CD14-positive monocyte (primary cell): ENCODE data around the gene KIFC3. TPM values are rescaled to one million over a fixed set of nuclear protein-coding genes. Genes with fewer than 3 reads are reported as not detected.
"Not testable (repeated sequence)": the region's sequence is repeated elsewhere in the genome, so short reads cannot be mapped to it uniquely, and the experiment has no call there.

Source experiments
- DNase-seq, 3 donors: peaks; one replicate each; pipeline ENCODE4 v3.0.0-alpha.2; 2011 to 2022
- H2AFZ ChIP-seq: 2 replicates; pipeline ENCODE4 v1.6.0; 2012; ENCODE audit warnings: mild to moderate bottlenecking, low read depth, low read length, inconsistent platforms; ENCODE audit not compliant: insufficient read depth, poor library complexity, severe bottlenecking
- H3K27ac ChIP-seq, 2 donors: 1 replicate in 1 of 2; 2 replicates in 1 of 2; pipeline ENCODE4 v1.5.1; 2012 to 2013; ENCODE audit warnings: low read length in 2 of 2, control low read depth in 1 of 2, inconsistent platforms in 1 of 2, low read depth in 1 of 2, mild to moderate bottlenecking in 1 of 2
- H3K27me3 ChIP-seq, 2 donors: one replicate each; pipeline versions ENCODE4 v1.6.0 to v1.6.1; 2011 to 2013; ENCODE audit warnings: low read length in 2 of 2; ENCODE audit not compliant: control insufficient read depth in 2 of 2, insufficient read depth in 2 of 2
- H3K36me3 ChIP-seq, 2 donors: replicated peaks in 1 of 2; 1 replicate in 1 of 2; 2 replicates in 1 of 2; pipeline versions ENCODE4 v1.5.1 to v1.6.1; 2012 to 2013; ENCODE audit warnings: low read length in 2 of 2, control low read depth in 1 of 2, inconsistent platforms in 1 of 2, mild to moderate bottlenecking in 1 of 2; ENCODE audit not compliant: insufficient read depth in 2 of 2, control insufficient read depth in 1 of 2
- H3K4me1 ChIP-seq, 2 donors: 1 replicate in 1 of 2; 2 replicates in 1 of 2; pipeline versions ENCODE4 v1.5.1 to v1.6.1; 2012 to 2013; ENCODE audit warnings: low read length in 2 of 2, control low read depth in 1 of 2, inconsistent platforms in 1 of 2, mild to moderate bottlenecking in 1 of 2, moderate library complexity in 1 of 2; ENCODE audit not compliant: insufficient read depth in 2 of 2, control insufficient read depth in 1 of 2
- H3K4me2 ChIP-seq: replicated peaks from 2 replicates; pipeline ENCODE3; 2012; ENCODE audit warnings: low read length, moderate library complexity, mild to moderate bottlenecking; ENCODE audit not compliant: poor library complexity, severe bottlenecking; ENCODE audit errors: extremely low read depth
- H3K4me3 ChIP-seq, 3 experiments: fragments of 200-600 bp in 1 of 3; sonication (generic) in 1 of 3; replicated peaks in 1 of 3; 1 replicate in 2 of 3; 2 replicates in 1 of 3; pipeline ENCODE4 v1.5.1; 2011 to 2013; ENCODE audit warnings: low read length in 3 of 3, mild to moderate bottlenecking in 3 of 3, control low read depth in 2 of 3, low read depth in 2 of 3, inconsistent platforms in 1 of 3, moderate library complexity in 1 of 3
- H3K79me2 ChIP-seq: 2 replicates; pipeline ENCODE4 v1.6.0; 2012; ENCODE audit warnings: mild to moderate bottlenecking, control low read depth, inconsistent platforms, low read length, moderate library complexity; ENCODE audit not compliant: insufficient read depth
- H3K9ac ChIP-seq: 2 replicates; pipeline ENCODE4 v1.6.0; 2017; ENCODE audit warnings: low read length, mild to moderate bottlenecking; ENCODE audit not compliant: insufficient read depth, poor library complexity, severe bottlenecking
- H3K9me3 ChIP-seq, 2 donors: replicated peaks in 1 of 2; 1 replicate in 1 of 2; 2 replicates in 1 of 2; pipeline versions ENCODE4 v1.5.1 to v1.6.1; 2012 to 2013; ENCODE audit warnings: low read length in 2 of 2, control low read depth in 1 of 2; ENCODE audit not compliant: control insufficient read depth in 1 of 2, insufficient read depth in 1 of 2
- H4K20me1 ChIP-seq: 2 replicates; pipeline ENCODE4 v1.6.0; 2012; ENCODE audit warnings: mild to moderate bottlenecking, low read length, control low read depth, moderate library complexity; ENCODE audit not compliant: insufficient read depth
- H3K27ac Mint-ChIP-seq, 7 donors: one replicate each; pipeline ENCODE4 v1.8.0; 2020; ENCODE audit warnings: mild to moderate bottlenecking in 7 of 7, mixed read lengths in 7 of 7, moderate library complexity in 6 of 7, inconsistent platforms in 2 of 7
- H3K27me3 Mint-ChIP-seq, 3 donors: one replicate each; pipeline ENCODE4 v1.8.0; 2021 to 2022; ENCODE audit warnings: low read depth in 3 of 3, mild to moderate bottlenecking in 3 of 3, mixed read lengths in 3 of 3, moderate library complexity in 3 of 3, inconsistent platforms in 1 of 3
- H3K36me3 Mint-ChIP-seq, 2 donors: one replicate each; pipeline ENCODE4 v1.8.0; 2020; ENCODE audit warnings: mixed read lengths in 2 of 2, inconsistent platforms in 1 of 2, mild to moderate bottlenecking in 1 of 2
- H3K4me1 Mint-ChIP-seq: one replicate; pipeline ENCODE4 v1.8.0; 2020; ENCODE audit warnings: mild to moderate bottlenecking, mixed read lengths
- H3K4me3 Mint-ChIP-seq, 2 donors: one replicate each; pipeline ENCODE4 v1.8.0; 2020; ENCODE audit warnings: mild to moderate bottlenecking in 2 of 2, mixed read lengths in 2 of 2, moderate library complexity in 1 of 2
- H3K9me3 Mint-ChIP-seq, 7 donors: one replicate each; pipeline ENCODE4 v1.8.0; 2020 to 2022; ENCODE audit warnings: mixed read lengths in 7 of 7, mild to moderate bottlenecking in 6 of 7, moderate library complexity in 6 of 7, inconsistent platforms in 2 of 7
- CTCF ChIP-seq: fragments of 200-600 bp; IDR thresholded peaks from one replicate; pipeline ENCODE4 v1.8.0; 2022; ENCODE audit warnings: antibody characterized with exemption, mild to moderate bottlenecking
- WGBS: methylation state at CpG from one replicate; pipeline ENCODE4 v1.1.5; 2013; ENCODE audit warnings: missing lambda C conversion rate; ENCODE audit not compliant: insufficient coverage; 5-methylcytosine and 5-hydroxymethylcytosine counted together
- intact Hi-C, 2 donors: fragments of 100-400 bp; cut with micrococcal nuclease; formaldehyde crosslinking; loops; one replicate each; pipeline versions ENCODE4 v1.15.0 to v1.15.1; 2023
- polyA plus RNA-seq, 3 donors: library from polyadenylated mRNA; depleted of rRNA in 1 of 3; unstranded in 2 of 3; stranded (reverse) in 1 of 3; fragments of 300-500 nt in 2 of 3; fragments of >200 nt in 1 of 3; fragmentation: Illumina TruSeq in 2 of 3; gene quantifications; 1 replicate in 2 of 3; 2 replicates in 1 of 3; pipeline ENCODE4 v1.2.3, GENCODE V29; 2012 to 2021

Gene KIFC3
- polyA plus RNA-seq, 3 donors: 0.24 to 1.7 TPM; not detected in 1

GRCh38 chr16:57732037-57732436 is 70.3 kb downstream of the KIFC3 start:
- intact Hi-C loops: loop anchor here (5.0 to 10.0 kb wide), 5 partner anchors 35 to 427 kb away; partner anchors contain the start of genes CFAP20 (in 1 of the 2), DRC7 (in 1 of the 2) and POLR2C (in 1 of the 2)
- H3K36me3 ChIP-seq: no peaks in the 10 kb centered on the region
- no peak for TF ChIP-seq CTCF
- H3K9me3 ChIP-seq: no peaks in the 10 kb centered on the region
- H3K27me3 ChIP-seq: no peaks in the 10 kb centered on the region
- peaks cover 21 to 26% of the 10 kb centered on the region in 2 donors for H3K4me1 ChIP-seq
- H2AFZ ChIP-seq: no peak overlapping the region
- H3K4me3 ChIP-seq: no peak overlapping the region
- no peaks in the 10 kb centered on the region for H4K20me1 ChIP-seq
- H3K4me2 ChIP-seq: no peak overlapping the region
- no peak overlapping the region for H3K27ac ChIP-seq
- H3K79me2 ChIP-seq: no peaks in the 10 kb centered on the region
- Mint-ChIP-seq H3K4me3 (no peak overlapping the region), H3K36me3 (no peaks in the 10 kb centered on the region), H3K9me3 (peaks cover 0 to 8% (median 0%) of the 10 kb centered on the region in 7 donors), H3K27ac (peak overlapping the region in 6 of 7 donors; percentile 37 to 73 (median 57)), H3K4me1 (peaks cover 20% of the 10 kb centered on the region), H3K27me3 (peaks cover 0 to 3% (median 2%) of the 10 kb centered on the region in 3 donors)
- peak; percentile 54 to 80 (median 66) for DNase-seq
- H3K9ac ChIP-seq: no peak overlapping the region
- WGBS: no CpG with 5 or more reads among the region's 2 CpGs

GRCh38 chr16:57730771-57731730 is 71.2 kb downstream of the KIFC3 start:
- Mint-ChIP-seq H3K27ac (peak overlapping the region in 5 of 7 donors; percentile 8 to 81 (median 37)), H3K9me3 (peaks cover 0 to 5% (median 0%) of the 10 kb centered on the region in 7 donors), H3K36me3 (no peaks in the 10 kb centered on the region), H3K27me3 (peaks cover 0 to 3% (median 2%) of the 10 kb centered on the region in 3 donors), H3K4me1 (peaks cover 11% of the 10 kb centered on the region), H3K4me3 (peak overlapping the region in 1 of 2 donors; percentile 10)
- WGBS: 93% methylated on average over 9 of the region's 13 CpGs
- H3K79me2 ChIP-seq: no peaks in the 10 kb centered on the region
- H3K4me2 ChIP-seq: no peak overlapping the region
- H4K20me1 ChIP-seq: no peaks in the 10 kb centered on the region
- intact Hi-C loops: loop anchor here (5.0 to 10.0 kb wide), 5 partner anchors 34 to 426 kb away; partner anchors contain the start of genes CFAP20 (in 1 of the 2), DRC7 (in 1 of the 2) and POLR2C (in 1 of the 2)
- peaks cover 11 to 16% of the 10 kb centered on the region in 2 donors for H3K4me1 ChIP-seq
- H3K27ac ChIP-seq: no peak overlapping the region
- TF ChIP-seq CTCF: no peak
- H3K4me3 ChIP-seq: no peak overlapping the region
- H3K9ac ChIP-seq: no peak overlapping the region
- H3K36me3 ChIP-seq: no peaks in the 10 kb centered on the region
- DNase-seq: no peak
- H3K9me3 ChIP-seq: no peaks in the 10 kb centered on the region
- H3K27me3 ChIP-seq: no peaks in the 10 kb centered on the region
- H2AFZ ChIP-seq: no peak overlapping the region

GRCh38 chr16:57729852-57730251 is 72.4 kb downstream of the KIFC3 start:
- H3K9me3 ChIP-seq, H3K27ac Mint-ChIP-seq: not testable (repeated sequence)

More at GRCh38 chr16:57729852-57730251, 72.4 kb downstream of the KIFC3 start:
- H3K36me3 ChIP-seq, H3K27me3 ChIP-seq, H3K4me2 ChIP-seq, H4K20me1 ChIP-seq, H3K4me3 ChIP-seq, H3K4me3 Mint-ChIP-seq, H3K27me3 Mint-ChIP-seq, H3K27ac ChIP-seq, DNase-seq, H3K9ac ChIP-seq, H3K9me3 Mint-ChIP-seq, H3K36me3 Mint-ChIP-seq, H3K79me2 ChIP-seq, H2AFZ ChIP-seq: not testable (repeated sequence)
- peaks cover 17% of the 10 kb centered on the region for H3K4me1 Mint-ChIP-seq
- 97% methylated on average over 5 of the region's 6 CpGs for WGBS
- intact Hi-C loops: loop anchor here (5.0 to 10.0 kb wide), 5 partner anchors 33 to 425 kb away; partner anchors contain the start of genes CFAP20 (in 1 of the 2), DRC7 (in 1 of the 2) and POLR2C (in 1 of the 2)
- peaks cover 7 to 14% of the 10 kb centered on the region in 2 donors for H3K4me1 ChIP-seq
